ENCODE data around the gene CNN1. TPM values are rescaled to one million over a fixed set of nuclear protein-coding genes. Genes with fewer than 3 reads are reported as not detected.

CNN1 gene
- total and polyA plus RNA-seq, 2 of the 13 experiments (the other 11 are each of a cell fraction or from before 2014, with no cell fraction given): 0.70 to 1.1 TPM

DNA sequence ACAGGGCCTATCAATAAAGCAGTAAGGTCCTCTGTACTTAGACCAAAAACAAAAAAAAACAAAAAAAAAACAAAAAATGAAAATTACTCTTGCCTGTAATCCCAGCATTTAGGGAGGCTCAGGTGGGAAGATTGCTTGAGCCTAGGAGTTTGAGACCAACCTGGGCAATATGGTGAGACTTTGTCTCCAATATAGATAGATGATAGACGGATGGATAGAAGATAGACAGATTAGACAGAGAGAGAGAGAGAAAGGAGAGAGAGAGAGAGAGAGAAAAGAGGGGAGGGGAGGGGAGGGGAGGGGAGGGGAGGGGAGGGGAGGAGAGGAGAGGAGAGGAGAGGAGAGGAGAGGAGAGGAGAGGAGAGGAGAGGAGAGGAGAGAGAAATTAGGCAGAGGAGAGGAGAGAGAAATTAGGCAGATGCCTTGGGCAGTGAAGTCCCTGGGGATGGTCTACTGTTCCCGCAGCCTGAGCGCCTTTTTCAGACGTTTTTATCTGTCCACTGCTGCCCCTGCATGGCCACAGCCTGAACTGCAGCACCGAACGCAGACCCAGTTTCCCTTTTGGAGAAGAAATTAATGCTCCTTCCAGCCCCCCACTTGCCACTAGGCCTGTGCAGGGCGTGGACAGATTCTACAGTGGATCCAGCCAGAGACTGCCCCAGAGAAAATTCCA, 48.8 kb downstream of the CNN1 start (continued):
- TF ChIP-seq ELF1 (CRISPR knock-in tag; IDR thresholded peaks at IDR 0.05): no peak
- no peak for TF ChIP-seq ZBTB26 (CRISPR knock-in tag; IDR thresholded peaks at IDR 0.05; ENCODE audit: borderline replicate concordance)
- no peak for TF ChIP-seq ZNF552 (CRISPR knock-in tag; IDR thresholded peaks at IDR 0.05; ENCODE audit: borderline replicate concordance)
- TF ChIP-seq ZNF850 (CRISPR knock-in tag; conservative IDR thresholded peaks at IDR 0.05): no peak
- TF ChIP-seq SRSF4 (IDR thresholded peaks at IDR 0.05; ENCODE audit: low read depth, low read length, poor library complexity, severe bottlenecking): no peak
- no peak for TF ChIP-seq ONECUT2 (CRISPR knock-in tag; IDR thresholded peaks at IDR 0.05)
- 0 out of 2 replicates have a peak, but pooled peaks have one; percentile 48 for TF ChIP-seq KDM5A (IDR thresholded peaks at IDR 0.05; ENCODE audit: borderline replicate concordance, low read length)
- no peak for TF ChIP-seq ZSCAN22 (CRISPR knock-in tag; IDR thresholded peaks at IDR 0.05)
- peak; percentile 26 for TF ChIP-seq XRCC5 (optimal IDR thresholded peaks at IDR 0.05; ENCODE audit: low read length)
- TF ChIP-seq HMGXB4 (CRISPR knock-in tag; IDR thresholded peaks at IDR 0.05; ENCODE audit: borderline replicate concordance in 1 of 2, low read depth in 1 of 2): 0 out of 4 replicates have a peak, but pooled peaks of 1 of the 2 experiments have one; percentile 46
- TF ChIP-seq ZNF274 (CRISPR knock-in tag; IDR thresholded peaks at IDR 0.05): no peak
- 0 out of 2 replicates have a peak, but pooled peaks have one; percentile 19 for TF ChIP-seq ZNF350 (CRISPR knock-in tag; IDR thresholded peaks at IDR 0.05; ENCODE audit: borderline replicate concordance, low read depth)
- TF ChIP-seq ZFP36L1 (CRISPR knock-in tag; IDR thresholded peaks at IDR 0.05): no peak
- TF ChIP-seq DMAP1 (CRISPR knock-in tag; IDR thresholded peaks at IDR 0.05): no peak
- TF ChIP-seq ZNF670 (CRISPR knock-in tag; IDR thresholded peaks at IDR 0.05; ENCODE audit: borderline replicate concordance): no peak
- no peak for TF ChIP-seq TAF15 (IDR thresholded peaks at IDR 0.05; ENCODE audit: low read depth, low read length, poor library complexity, severe bottlenecking)
- TF ChIP-seq, protein P1, sequence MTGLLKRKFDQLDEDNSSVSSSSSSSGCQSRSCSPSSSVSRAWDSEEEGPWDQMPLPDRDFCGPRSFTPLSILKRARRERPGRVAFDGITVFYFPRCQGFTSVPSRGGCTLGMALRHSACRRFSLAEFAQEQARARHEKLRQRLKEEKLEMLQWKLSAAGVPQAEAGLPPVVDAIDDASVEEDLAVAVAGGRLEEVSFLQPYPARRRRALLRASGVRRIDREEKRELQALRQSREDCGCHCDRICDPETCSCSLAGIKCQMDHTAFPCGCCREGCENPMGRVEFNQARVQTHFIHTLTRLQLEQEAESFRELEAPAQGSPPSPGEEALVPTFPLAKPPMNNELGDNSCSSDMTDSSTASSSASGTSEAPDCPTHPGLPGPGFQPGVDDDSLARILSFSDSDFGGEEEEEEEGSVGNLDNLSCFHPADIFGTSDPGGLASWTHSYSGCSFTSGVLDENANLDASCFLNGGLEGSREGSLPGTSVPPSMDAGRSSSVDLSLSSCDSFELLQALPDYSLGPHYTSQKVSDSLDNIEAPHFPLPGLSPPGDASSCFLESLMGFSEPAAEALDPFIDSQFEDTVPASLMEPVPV (CRISPR knock-in tag; IDR thresholded peaks at IDR 0.05): no peak; the same call in 1 of the 2 replicates
- TF ChIP-seq HMG20B (CRISPR knock-in tag; conservative IDR thresholded peaks at IDR 0.05): no peak
- peak; percentile 20; the same call in 1 of the 2 replicates for TF ChIP-seq ZFX (CRISPR knock-in tag; IDR thresholded peaks at IDR 0.05; ENCODE audit: low read depth)
- TF ChIP-seq, protein P2, sequence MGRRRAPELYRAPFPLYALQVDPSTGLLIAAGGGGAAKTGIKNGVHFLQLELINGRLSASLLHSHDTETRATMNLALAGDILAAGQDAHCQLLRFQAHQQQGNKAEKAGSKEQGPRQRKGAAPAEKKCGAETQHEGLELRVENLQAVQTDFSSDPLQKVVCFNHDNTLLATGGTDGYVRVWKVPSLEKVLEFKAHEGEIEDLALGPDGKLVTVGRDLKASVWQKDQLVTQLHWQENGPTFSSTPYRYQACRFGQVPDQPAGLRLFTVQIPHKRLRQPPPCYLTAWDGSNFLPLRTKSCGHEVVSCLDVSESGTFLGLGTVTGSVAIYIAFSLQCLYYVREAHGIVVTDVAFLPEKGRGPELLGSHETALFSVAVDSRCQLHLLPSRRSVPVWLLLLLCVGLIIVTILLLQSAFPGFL (CRISPR knock-in tag; IDR thresholded peaks at IDR 0.05): no peak
- peak; percentile 96 for TF ChIP-seq PCBP1 (IDR thresholded peaks at IDR 0.05; ENCODE audit: borderline replicate concordance, low read depth, low read length)
- TF ChIP-seq ESRRA (CRISPR knock-in tag; IDR thresholded peaks at IDR 0.05; ENCODE audit: low read depth): no peak
- no peak for TF ChIP-seq ZEB1 (IDR thresholded peaks at IDR 0.05; ENCODE audit: insufficient replicate concordance, low read depth)
- TF ChIP-seq RARA (CRISPR knock-in tag; IDR thresholded peaks at IDR 0.05): no peak

Data from HepG2 (cell line).